Smooth muscle cell (in vitro differentiated cells): ENCODE results near the gene BICD1. TPM values are rescaled to one million over a fixed set of nuclear protein-coding genes. Genes with fewer than 3 reads are reported as not detected.

Experiments used
- DNase-seq: peaks from one replicate; lab custom pipeline; 2025; ENCODE audit not compliant: unreplicated experiment; lab: John Stamatoyannopoulos, UW
- H2AFZ ChIP-seq: fragments of 200-600 bp; sonication (generic); 2 replicates; pipeline ENCODE4 v1.6.0; 2016; ENCODE audit warnings: antibody characterized with exemption, low read depth, mild to moderate bottlenecking
- H3F3A ChIP-seq: fragments of 200-600 bp; sonication (generic); 2 replicates; pipeline ENCODE4 v1.6.0; 2017; ENCODE audit warnings: antibody characterized with exemption, low read depth
- H3K27ac ChIP-seq: fragments of 200-600 bp; sonication (generic); 2 replicates; pipeline ENCODE4 v1.5.1; 2016; ENCODE audit warnings: low read depth, mild to moderate bottlenecking
- H3K27me3 ChIP-seq: fragments of 200-600 bp; sonication (generic); 2 replicates; pipeline ENCODE4 v1.6.1; 2016; ENCODE audit warnings: low read depth, mild to moderate bottlenecking
- H3K36me3 ChIP-seq: fragments of 200-600 bp; sonication (generic); 2 replicates; pipeline ENCODE4 v1.5.1; 2016; ENCODE audit warnings: low read depth
- H3K4me1 ChIP-seq: fragments of 200-600 bp; sonication (generic); 2 replicates; pipeline ENCODE4 v1.5.1; 2016; ENCODE audit warnings: low read depth
- H3K4me2 ChIP-seq: fragments of 200-600 bp; sonication (generic); 2 replicates; pipeline ENCODE4 v1.6.0; 2016; ENCODE audit warnings: mild to moderate bottlenecking
- H3K4me3 ChIP-seq: fragments of 200-600 bp; sonication (generic); 2 replicates; pipeline ENCODE4 v1.5.1; 2016; ENCODE audit warnings: mild to moderate bottlenecking
- H3K79me2 ChIP-seq: fragments of 200-600 bp; sonication (generic); 2 replicates; pipeline ENCODE4 v1.6.0; 2016; ENCODE audit warnings: low read depth, mild to moderate bottlenecking
- H3K9ac ChIP-seq: fragments of 200-600 bp; sonication (generic); 2 replicates; pipeline ENCODE4 v1.6.0; 2016; ENCODE audit warnings: low read depth
- H3K9me3 ChIP-seq: fragments of 200-600 bp; sonication (generic); replicated peaks from 2 replicates; pipeline ENCODE4 v1.5.1; 2016; ENCODE audit warnings: low read depth
- H4K20me1 ChIP-seq: fragments of 200-600 bp; sonication (generic); 2 replicates; pipeline ENCODE4 v1.6.0; 2016; ENCODE audit warnings: low read depth
- CTCF ChIP-seq: fragments of 200-600 bp; sonication (generic); IDR thresholded peaks from 2 replicates; pipeline ENCODE4 v1.5.1; 2017; ENCODE audit warnings: borderline replicate concordance, mild to moderate bottlenecking, antibody characterized with exemption; ENCODE audit not compliant: insufficient read depth, poor library complexity, severe bottlenecking
- WGBS: methylation state at CpG from one replicate; pipeline ENCODE4 v1.1.7; 2016; ENCODE audit warnings: low lambda C conversion rate; 5-methylcytosine and 5-hydroxymethylcytosine counted together
- polyA plus RNA-seq: library from polyadenylated mRNA; unstranded; fragments of >200 nt; fragmentation: Nextera tagmentation; extraction: Ambion mirVana; gene quantifications from 2 replicates; pipeline ENCODE4 v1.2.1, GENCODE V29; 2016
- total RNA-seq: library from RNA; depleted of rRNA; stranded (reverse); fragments of >200 nt; gene quantifications from 2 replicates; pipeline ENCODE4 v1.2.3, GENCODE V29; 2014

Gene BICD1
- total and polyA plus RNA-seq, 2 experiments from 2014 or later: 6.5 to 11.5 TPM

- no peak for TF ChIP-seq CTCF
- peaks cover 26% of the 10 kb centered on the region for H3K4me1 ChIP-seq
- H3F3A ChIP-seq: no peaks in the 10 kb centered on the region
- H3K4me2 ChIP-seq: peak overlapping the region; percentile 60
- H3K4me3 ChIP-seq: no peak overlapping the region
- no peak for DNase-seq
- peak overlapping the region; percentile 29 for H2AFZ ChIP-seq
- H4K20me1 ChIP-seq: no peaks in the 10 kb centered on the region
- H3K36me3 ChIP-seq: no peaks in the 10 kb centered on the region
- WGBS: 37% methylated on average over 9 of the region's 9 CpGs
- H3K27ac ChIP-seq: no peak overlapping the region
- H3K9ac ChIP-seq: no peak overlapping the region
- H3K9me3 ChIP-seq: no peaks in the 10 kb centered on the region
- H3K27me3 ChIP-seq: no peaks in the 10 kb centered on the region
- H3K79me2 ChIP-seq: peaks cover 5% of the 10 kb centered on the region
These were observed 177.9 kb downstream of the BICD1 start for GRCh38 chr12:32284561-32284960.

GRCh38 chr12:32285021-32285420 lies 178.4 kb downstream of the BICD1 start:
- H3K36me3 ChIP-seq: no peaks in the 10 kb centered on the region
- no peaks in the 10 kb centered on the region for H3F3A ChIP-seq
- no peak for DNase-seq
- WGBS: 41% methylated on average over 2 of the region's 2 CpGs
- H4K20me1 ChIP-seq: no peaks in the 10 kb centered on the region
- H3K9me3 ChIP-seq: no peaks in the 10 kb centered on the region
- H3K79me2 ChIP-seq: peaks cover 5% of the 10 kb centered on the region
- H3K4me2 ChIP-seq: peak overlapping the region; percentile 60
- H3K4me1 ChIP-seq: peaks cover 26% of the 10 kb centered on the region
- H3K27me3 ChIP-seq: no peaks in the 10 kb centered on the region
- no peak overlapping the region for H3K9ac ChIP-seq
- H2AFZ ChIP-seq: peak overlapping the region; percentile 29
- H3K27ac ChIP-seq: no peak overlapping the region
- H3K4me3 ChIP-seq: no peak overlapping the region
- TF ChIP-seq CTCF: no peak

GRCh38 chr12:32285489-32285888 lies 178.8 kb downstream of the BICD1 start:
- Histone ChIP-seq H2AFZ (no peak overlapping the region), H3K79me2 (peaks cover 5% of the 10 kb centered on the region), H3K4me2 (no peak overlapping the region), H4K20me1 (no peaks in the 10 kb centered on the region), H3F3A (no peaks in the 10 kb centered on the region), H3K36me3 (no peaks in the 10 kb centered on the region), H3K27ac (no peak overlapping the region), H3K4me3 (no peak overlapping the region), H3K9me3 (no peaks in the 10 kb centered on the region), H3K27me3 (no peaks in the 10 kb centered on the region), H3K9ac (no peak overlapping the region), H3K4me1 (peaks cover 30% of the 10 kb centered on the region)
- DNase-seq: no peak
- WGBS: 46% methylated on average over 2 of the region's 2 CpGs
- no peak for TF ChIP-seq CTCF

- H3K4me1 ChIP-seq: peaks cover 20% of the 10 kb centered on the region
- no peak overlapping the region for H3K4me2 ChIP-seq
- H3K79me2 ChIP-seq: peaks cover 3% of the 10 kb centered on the region
- no peaks in the 10 kb centered on the region for H3K9me3 ChIP-seq
- no peak overlapping the region for H3K4me3 ChIP-seq
- no peak overlapping the region for H3K27ac ChIP-seq
- H3F3A ChIP-seq: no peaks in the 10 kb centered on the region
- H2AFZ ChIP-seq: no peak overlapping the region
- no peak for TF ChIP-seq CTCF
- H3K27me3 ChIP-seq: no peaks in the 10 kb centered on the region
- no peak for DNase-seq
- no peaks in the 10 kb centered on the region for H4K20me1 ChIP-seq
- H3K9ac ChIP-seq: no peak overlapping the region
- no peaks in the 10 kb centered on the region for H3K36me3 ChIP-seq
These were observed 183.8 kb downstream of the BICD1 start for GRCh38 chr12:32290411-32290810.
